ENCODE data around the gene IL17B. TPM values are rescaled to one million over a fixed set of nuclear protein-coding genes. Genes with fewer than 3 reads are reported as not detected.

IL17B gene
- total and polyA plus RNA-seq, 7 donors: 0.08 to 0.58 (median 0.42) TPM; not detected in 4

- DNase-seq: no peak
- Histone ChIP-seq H3K9me3 (no peaks in the 10 kb centered on the region), H3K4me3 (no peak overlapping the region), H3K4me1 (no peaks in the 10 kb centered on the region), H3K36me3 (ENCODE audit: insufficient read depth in 1 of 2, low read depth in 1 of 2) (no peaks in the 10 kb centered on the region), H3K27me3 (ENCODE audit: insufficient read depth in 3 of 3, low read length in 2 of 3) (no peaks in the 10 kb centered on the region), H3K27ac (no peak overlapping the region)
- TF ChIP-seq CTCF (IDR thresholded peaks at IDR 0.05): no peak
- intact Hi-C loops (cut with DNase I): no loop called here
- WGBS, 3 donors: 88 to 90% (median 88%) methylated on average over 7 of the region's 7 CpGs
- no peak for ATAC-seq
These were observed 2.2 kb downstream of the IL17B start for GRCh38 chr5:149376711-149377447.

DNA sequence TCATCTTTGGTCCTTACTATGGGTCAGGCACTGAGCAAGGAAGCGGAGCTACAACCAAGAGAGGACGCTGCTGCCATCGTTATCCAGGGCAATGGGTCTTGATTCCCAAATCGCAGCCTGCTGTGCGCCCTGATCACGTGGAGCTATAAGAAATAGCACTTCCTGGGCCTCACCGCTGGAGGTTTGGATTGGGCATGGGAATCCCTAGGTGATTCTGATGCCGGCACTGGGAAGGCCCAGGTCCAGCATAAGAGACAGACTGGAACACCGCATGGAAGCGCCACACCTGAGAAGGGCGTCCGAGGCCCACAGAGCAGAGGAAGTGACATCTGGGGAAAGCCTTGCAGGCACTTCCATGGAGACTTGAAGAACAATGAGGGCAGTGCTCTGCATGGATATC lies 3.0 kb downstream of the IL17B start:
- H3K27ac ChIP-seq: no peak overlapping the region
- DNase-seq: no peak
- no peaks in the 10 kb centered on the region for H3K27me3 ChIP-seq (ENCODE audit: insufficient read depth in 3 of 3, low read length in 2 of 3)
- H3K4me3 ChIP-seq: no peak overlapping the region
- no peak for TF ChIP-seq CTCF (IDR thresholded peaks at IDR 0.05)
- intact Hi-C loops (cut with DNase I): no loop called here
- ATAC-seq: no peak
- WGBS, 3 donors: 92 to 96% (median 95%) methylated on average over 12 of the region's 12 CpGs
- H3K4me1 ChIP-seq: peaks cover 5% of the 10 kb centered on the region
- H3K36me3 ChIP-seq (ENCODE audit: insufficient read depth in 1 of 2, low read depth in 1 of 2): no peaks in the 10 kb centered on the region
- no peaks in the 10 kb centered on the region for H3K9me3 ChIP-seq

GRCh38 chr5:149375434-149375833 lies 3.7 kb downstream of the IL17B start:
- no peaks in the 10 kb centered on the region for H3K9me3 ChIP-seq
- no peak for ATAC-seq
- intact Hi-C loops (cut with DNase I): no loop called here

GRCh38 chr5:149374801-149375200 lies 4.3 kb downstream of the IL17B start:
- H3K36me3 ChIP-seq (ENCODE audit: insufficient read depth in 1 of 2, low read depth in 1 of 2): no peaks in the 10 kb centered on the region
- H3K4me3 ChIP-seq: no peak overlapping the region
- intact Hi-C loops (cut with DNase I): no loop called here
- no peak overlapping the region for H3K27ac ChIP-seq
- no peaks in the 10 kb centered on the region for H3K9me3 ChIP-seq
- no peak for TF ChIP-seq CTCF (IDR thresholded peaks at IDR 0.05)
- H3K4me1 ChIP-seq: peaks cover 9% of the 10 kb centered on the region
- WGBS, 3 donors: 83 to 92% (median 84%) methylated on average over 3 of the region's 3 CpGs
- no peak for DNase-seq
- no peaks in the 10 kb centered on the region for H3K27me3 ChIP-seq (ENCODE audit: insufficient read depth in 3 of 3, low read length in 2 of 3)
- no peak for ATAC-seq

More at GRCh38 chr5:149375434-149375833, 3.7 kb downstream of the IL17B start:
- no peak overlapping the region for H3K27ac ChIP-seq
- no peak for TF ChIP-seq CTCF (IDR thresholded peaks at IDR 0.05)
- no peaks in the 10 kb centered on the region for H3K27me3 ChIP-seq (ENCODE audit: insufficient read depth in 3 of 3, low read length in 2 of 3)
- WGBS, 3 donors: 85 to 88% (median 87%) methylated on average over 6 of the region's 6 CpGs
- H3K4me3 ChIP-seq: no peak overlapping the region
- no peak for DNase-seq
- no peaks in the 10 kb centered on the region for H3K36me3 ChIP-seq (ENCODE audit: insufficient read depth in 1 of 2, low read depth in 1 of 2)
- H3K4me1 ChIP-seq: peaks cover 9% of the 10 kb centered on the region

- Histone ChIP-seq H3K36me3 (ENCODE audit: insufficient read depth in 1 of 2, low read depth in 1 of 2) (no peaks in the 10 kb centered on the region), H3K4me1 (peaks cover 9% of the 10 kb centered on the region), H3K9me3 (no peaks in the 10 kb centered on the region), H3K4me3 (no peak overlapping the region), H3K27ac (no peak overlapping the region), H3K27me3 (ENCODE audit: insufficient read depth in 3 of 3, low read length in 2 of 3) (no peaks in the 10 kb centered on the region)
- intact Hi-C loops (cut with DNase I): no loop called here
- ATAC-seq (no peak), DNase-seq (no peak)
- no peak for TF ChIP-seq CTCF (IDR thresholded peaks at IDR 0.05)
- 95 to 96% (median 96%) methylated on average over 20 of the region's 20 CpGs for WGBS, 3 donors
These were observed 4.8 kb downstream of the IL17B start for GRCh38 chr5:149374303-149374702.

Data from psoas muscle (tissue), 8 donors.